ENCODE results near the gene HDAC4.

Gene HDAC4

GRCh38 chr2:239390546-239391285, 10.1 kb downstream of the HDAC4 start:
- H3K4me1 ChIP-seq (ENCODE audit: control insufficient read depth, insufficient read depth, low read length): peaks cover 6% of the 10 kb centered on the region
- no peak overlapping the region for H3K4me3 ChIP-seq (ENCODE audit: low read length)
- no peaks in the 10 kb centered on the region for H3K27me3 ChIP-seq (ENCODE audit: control insufficient read depth, insufficient read depth, low read length)
- no peak for DNase-seq (ENCODE audit: low read depth, low spot score)
- H3K36me3 ChIP-seq (ENCODE audit: control insufficient read depth, insufficient read depth, low read length): no peaks in the 10 kb centered on the region
- H3K9me3 ChIP-seq (ENCODE audit: control insufficient read depth, insufficient read depth, low read length): no peaks in the 10 kb centered on the region
- H3K27ac ChIP-seq (ENCODE audit: low read length): no peak overlapping the region
- WGBS (ENCODE audit: insufficient coverage, insufficient read length): no CpG with 5 or more reads among the region's 26 CpGs

- DNase-seq (ENCODE audit: low read depth, low spot score): no peak
- no peak overlapping the region for H3K27ac ChIP-seq (ENCODE audit: low read length)
- no peaks in the 10 kb centered on the region for H3K9me3 ChIP-seq (ENCODE audit: control insufficient read depth, insufficient read depth, low read length)
- H3K4me1 ChIP-seq (ENCODE audit: control insufficient read depth, insufficient read depth, low read length): peaks cover 6% of the 10 kb centered on the region
- WGBS (ENCODE audit: insufficient coverage, insufficient read length): no CpG with 5 or more reads among the region's 23 CpGs
- no peaks in the 10 kb centered on the region for H3K36me3 ChIP-seq (ENCODE audit: control insufficient read depth, insufficient read depth, low read length)
- no peak overlapping the region for H3K4me3 ChIP-seq (ENCODE audit: low read length)
- no peaks in the 10 kb centered on the region for H3K27me3 ChIP-seq (ENCODE audit: control insufficient read depth, insufficient read depth, low read length)
These were observed 11.1 kb downstream of the HDAC4 start for GRCh38 chr2:239389414-239390329.

- no CpG with 5 or more reads among the region's 20 CpGs for WGBS (ENCODE audit: insufficient coverage, insufficient read length)
- no peaks in the 10 kb centered on the region for H3K27me3 ChIP-seq (ENCODE audit: control insufficient read depth, insufficient read depth, low read length)
- DNase-seq (ENCODE audit: low read depth, low spot score): no peak
- no peak overlapping the region for H3K27ac ChIP-seq (ENCODE audit: low read length)
- no peaks in the 10 kb centered on the region for H3K9me3 ChIP-seq (ENCODE audit: control insufficient read depth, insufficient read depth, low read length)
- H3K36me3 ChIP-seq (ENCODE audit: control insufficient read depth, insufficient read depth, low read length): no peaks in the 10 kb centered on the region
- H3K4me1 ChIP-seq (ENCODE audit: control insufficient read depth, insufficient read depth, low read length): peaks cover 6% of the 10 kb centered on the region
- no peak overlapping the region for H3K4me3 ChIP-seq (ENCODE audit: low read length)
These were observed 12.3 kb downstream of the HDAC4 start for GRCh38 chr2:239388236-239389151.

- Histone ChIP-seq H3K4me1 (ENCODE audit: control insufficient read depth, insufficient read depth, low read length) (peaks cover 4% of the 10 kb centered on the region), H3K27ac (ENCODE audit: low read length) (no peak overlapping the region), H3K27me3 (ENCODE audit: control insufficient read depth, insufficient read depth, low read length) (no peaks in the 10 kb centered on the region), H3K9me3 (ENCODE audit: control insufficient read depth, insufficient read depth, low read length) (no peaks in the 10 kb centered on the region), H3K4me3 (ENCODE audit: low read length) (no peak overlapping the region), H3K36me3 (ENCODE audit: control insufficient read depth, insufficient read depth, low read length) (no peaks in the 10 kb centered on the region)
- no CpG with 5 or more reads among the region's 17 CpGs for WGBS (ENCODE audit: insufficient coverage, insufficient read length)
- no peak for DNase-seq (ENCODE audit: low read depth, low spot score)
These were observed 13.0 kb downstream of the HDAC4 start for GRCh38 chr2:239387811-239388210.

- H3K9me3 ChIP-seq (ENCODE audit: control insufficient read depth, insufficient read depth, low read length): no peaks in the 10 kb centered on the region
- no peak overlapping the region for H3K27ac ChIP-seq (ENCODE audit: low read length)
- no CpG with 5 or more reads among the region's 22 CpGs for WGBS (ENCODE audit: insufficient coverage, insufficient read length)
- H3K36me3 ChIP-seq (ENCODE audit: control insufficient read depth, insufficient read depth, low read length): no peaks in the 10 kb centered on the region
- H3K4me3 ChIP-seq (ENCODE audit: low read length): no peak overlapping the region; the same call in 1 of the 2 replicates
- H3K4me1 ChIP-seq (ENCODE audit: control insufficient read depth, insufficient read depth, low read length): peaks cover 1% of the 10 kb centered on the region
- no peak for DNase-seq (ENCODE audit: low read depth, low spot score)
- no peaks in the 10 kb centered on the region for H3K27me3 ChIP-seq (ENCODE audit: control insufficient read depth, insufficient read depth, low read length)
These were observed 13.9 kb downstream of the HDAC4 start for GRCh38 chr2:239386872-239387445.

GRCh38 chr2:239386001-239386670, 14.7 kb downstream of the HDAC4 start:
- H3K27ac ChIP-seq (ENCODE audit: low read length): no peak overlapping the region
- no CpG with 5 or more reads among the region's 20 CpGs for WGBS (ENCODE audit: insufficient coverage, insufficient read length)

GRCh38 chr2:239385096-239386000, 15.5 kb downstream of the HDAC4 start:
- Histone ChIP-seq H3K36me3 (ENCODE audit: control insufficient read depth, insufficient read depth, low read length) (no peaks in the 10 kb centered on the region), H3K9me3 (ENCODE audit: control insufficient read depth, insufficient read depth, low read length) (no peaks in the 10 kb centered on the region)

More at GRCh38 chr2:239386001-239386670, 14.7 kb downstream of the HDAC4 start:
- H3K4me1 ChIP-seq (ENCODE audit: control insufficient read depth, insufficient read depth, low read length): peaks cover 2% of the 10 kb centered on the region
- H3K36me3 ChIP-seq (ENCODE audit: control insufficient read depth, insufficient read depth, low read length): no peaks in the 10 kb centered on the region
- no peak for DNase-seq (ENCODE audit: low read depth, low spot score)
- H3K27me3 ChIP-seq (ENCODE audit: control insufficient read depth, insufficient read depth, low read length): no peaks in the 10 kb centered on the region
- no peak overlapping the region for H3K4me3 ChIP-seq (ENCODE audit: low read length)
- H3K9me3 ChIP-seq (ENCODE audit: control insufficient read depth, insufficient read depth, low read length): no peaks in the 10 kb centered on the region

GRCh38 chr2:239383759-239384156, 17.1 kb downstream of the HDAC4 start:
- no peak for DNase-seq (ENCODE audit: low read depth, low spot score)
- no CpG with 5 or more reads among the region's 17 CpGs for WGBS (ENCODE audit: insufficient coverage, insufficient read length)
- H3K9me3 ChIP-seq (ENCODE audit: control insufficient read depth, insufficient read depth, low read length): no peaks in the 10 kb centered on the region
- no peak overlapping the region for H3K27ac ChIP-seq (ENCODE audit: low read length)
- no peak overlapping the region for H3K4me3 ChIP-seq (ENCODE audit: low read length)
- H3K27me3 ChIP-seq (ENCODE audit: control insufficient read depth, insufficient read depth, low read length): no peaks in the 10 kb centered on the region
- H3K36me3 ChIP-seq (ENCODE audit: control insufficient read depth, insufficient read depth, low read length): no peaks in the 10 kb centered on the region
- H3K4me1 ChIP-seq (ENCODE audit: control insufficient read depth, insufficient read depth, low read length): peaks cover 5% of the 10 kb centered on the region

More at GRCh38 chr2:239385096-239386000, 15.5 kb downstream of the HDAC4 start:
- WGBS (ENCODE audit: insufficient coverage, insufficient read length): no CpG with 5 or more reads among the region's 26 CpGs
- Histone ChIP-seq H3K4me3 (ENCODE audit: low read length) (no peak overlapping the region), H3K27me3 (ENCODE audit: control insufficient read depth, insufficient read depth, low read length) (no peaks in the 10 kb centered on the region), H3K4me1 (ENCODE audit: control insufficient read depth, insufficient read depth, low read length) (peaks cover 5% of the 10 kb centered on the region), H3K27ac (ENCODE audit: low read length) (no peak overlapping the region)
- no peak for DNase-seq (ENCODE audit: low read depth, low spot score)

Measured in iPS DF 6.9 (cell line).